ENCODE measurements around the gene ANTXR1.
"Not testable (repeated sequence)": the region's sequence is repeated elsewhere in the genome, so short reads cannot be mapped to it uniquely, and the experiment has no call there.

ANTXR1 gene

DNA sequence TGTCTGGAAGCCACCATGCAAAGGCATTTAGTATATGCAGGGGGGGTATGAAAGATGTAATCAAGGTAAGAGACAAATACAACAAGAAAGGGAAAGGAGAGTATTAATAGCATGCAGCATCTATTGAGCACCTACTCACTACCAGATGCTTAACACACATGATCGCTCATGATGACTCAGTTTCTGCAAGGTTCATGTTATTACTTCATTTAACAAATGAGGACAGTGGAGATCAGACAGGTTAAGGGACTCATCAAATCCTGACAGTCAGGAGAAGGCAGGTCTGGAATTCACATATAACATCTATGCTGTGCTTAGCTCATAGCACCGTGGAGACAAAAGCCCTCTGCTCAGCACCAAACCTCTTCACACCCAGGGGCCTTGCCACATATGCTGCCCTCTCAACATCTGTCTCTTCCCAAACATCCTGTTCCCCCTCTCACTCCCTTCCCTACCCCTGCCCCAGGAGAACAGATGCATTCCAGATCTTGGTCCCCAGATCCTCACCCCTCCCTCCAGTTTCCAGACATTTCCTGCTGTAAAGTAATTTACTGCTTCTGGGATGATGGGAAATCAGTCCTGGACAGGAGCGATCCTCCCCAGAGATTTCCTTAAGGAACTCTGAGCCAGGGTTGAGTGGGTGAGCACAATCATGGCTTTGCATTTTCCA, 155.3 kb downstream of the ANTXR1 start:
- no peak for DNase-seq

DNA sequence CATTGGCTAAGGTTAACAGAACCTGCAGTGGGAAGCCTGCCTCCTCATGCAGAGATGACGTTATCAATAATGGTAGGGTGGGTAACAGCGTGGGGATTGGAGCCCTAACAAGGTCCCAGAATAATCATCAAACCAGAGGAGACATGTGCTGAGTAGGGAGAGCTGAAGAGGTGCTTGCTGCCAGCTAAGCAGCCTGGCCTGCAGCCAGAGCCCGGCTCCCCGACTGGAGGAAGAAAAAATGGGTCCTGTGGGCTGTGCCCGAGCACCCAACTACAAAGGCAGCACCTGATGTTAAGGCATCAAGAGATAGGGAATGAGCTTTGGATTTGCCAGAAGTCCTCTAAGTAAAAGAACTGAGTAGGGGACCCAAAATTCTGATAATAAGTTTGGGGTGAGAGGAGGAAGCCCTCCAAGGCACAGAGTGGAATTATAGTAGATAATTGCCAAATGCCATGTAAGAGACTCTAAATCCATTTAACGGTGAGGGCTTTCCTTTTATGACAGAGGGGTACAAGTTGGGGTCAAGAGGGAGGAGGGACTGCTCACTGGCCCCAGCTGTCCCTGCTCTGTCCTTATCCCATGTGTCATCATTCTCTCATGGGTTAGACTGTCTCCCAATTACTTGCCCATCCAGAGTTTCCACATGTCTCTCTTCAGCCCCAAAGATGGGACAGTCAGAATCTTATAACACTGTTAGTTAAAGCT, 156.1 kb downstream of the ANTXR1 start:
- no peak for DNase-seq

DNA sequence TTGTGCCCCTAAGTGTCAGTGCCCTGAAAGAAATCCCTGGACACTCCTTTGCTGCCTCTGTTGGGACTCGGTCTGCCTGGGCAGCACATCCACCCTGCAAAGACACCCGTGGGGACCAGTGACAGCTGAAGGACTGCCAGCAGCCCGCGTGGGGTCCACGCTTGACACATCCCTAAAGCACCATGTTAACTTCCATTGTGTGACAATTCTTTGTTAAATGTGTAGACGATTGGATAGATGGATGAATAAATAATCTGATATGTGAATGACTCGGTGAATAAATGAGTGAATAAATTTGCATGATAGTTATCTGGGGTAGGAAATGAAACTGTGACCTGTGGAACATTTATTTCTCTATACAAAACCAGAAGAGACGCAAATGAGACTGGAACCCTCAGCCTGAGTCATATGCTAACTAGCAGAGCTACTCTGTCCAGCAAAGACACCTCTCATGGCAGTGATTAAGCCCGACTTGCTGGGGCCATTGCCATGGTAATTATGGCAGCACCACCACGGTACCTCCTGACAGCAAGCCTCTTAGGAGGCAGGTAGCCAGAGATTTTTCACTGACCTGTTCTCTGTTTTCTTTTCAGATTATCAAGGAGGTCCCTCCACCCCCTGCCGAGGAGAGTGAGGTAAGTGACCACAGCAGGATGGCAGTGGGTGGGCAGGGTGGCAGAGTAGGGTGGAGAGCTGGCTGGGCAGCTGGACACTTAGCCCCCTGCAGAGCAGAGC, 156.8 kb downstream of the ANTXR1 start:
- no peak for DNase-seq

- DNase-seq, result no peak
Measured at GRCh38 chr2:69170661-69171060, 157.7 kb downstream of the ANTXR1 start.

DNA sequence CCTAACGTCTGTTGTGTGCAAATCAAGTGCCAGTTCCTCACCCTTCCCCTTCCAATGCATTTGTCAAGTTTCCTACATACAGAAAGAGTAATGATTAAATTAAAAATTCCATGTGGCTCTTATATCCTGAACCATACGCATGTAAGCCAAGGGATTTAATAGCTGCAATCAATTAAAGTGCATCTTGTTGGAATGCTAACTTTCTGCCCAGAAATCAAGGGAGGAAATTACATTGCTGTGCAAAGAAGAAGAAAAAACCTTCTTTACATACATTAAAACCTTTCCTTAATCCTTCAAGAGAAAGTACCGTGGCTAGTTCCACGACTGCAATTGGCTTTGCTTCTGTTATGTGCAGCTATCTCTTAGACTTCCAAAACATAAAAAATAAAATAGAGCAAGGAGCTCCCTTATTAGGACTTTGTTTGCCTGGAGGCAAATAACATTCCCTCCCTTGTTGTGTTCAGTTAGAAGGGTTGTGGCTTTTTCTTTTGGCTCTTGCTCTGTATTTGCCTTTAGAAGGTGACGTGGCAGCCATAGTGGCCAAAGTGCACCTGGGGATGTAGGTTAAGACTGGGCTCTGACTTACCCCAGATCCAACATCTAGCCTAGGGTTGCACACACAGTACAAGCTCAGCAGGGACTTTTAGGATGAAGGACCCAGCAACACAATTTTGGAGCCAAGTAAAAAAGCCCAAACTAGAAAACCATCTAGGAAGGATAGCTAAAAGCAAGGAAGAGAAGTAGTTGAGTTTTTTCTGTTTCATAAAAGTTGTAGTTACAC, 158.3 kb downstream of the ANTXR1 start:
- DNase-seq, result peak; percentile 45

DNA sequence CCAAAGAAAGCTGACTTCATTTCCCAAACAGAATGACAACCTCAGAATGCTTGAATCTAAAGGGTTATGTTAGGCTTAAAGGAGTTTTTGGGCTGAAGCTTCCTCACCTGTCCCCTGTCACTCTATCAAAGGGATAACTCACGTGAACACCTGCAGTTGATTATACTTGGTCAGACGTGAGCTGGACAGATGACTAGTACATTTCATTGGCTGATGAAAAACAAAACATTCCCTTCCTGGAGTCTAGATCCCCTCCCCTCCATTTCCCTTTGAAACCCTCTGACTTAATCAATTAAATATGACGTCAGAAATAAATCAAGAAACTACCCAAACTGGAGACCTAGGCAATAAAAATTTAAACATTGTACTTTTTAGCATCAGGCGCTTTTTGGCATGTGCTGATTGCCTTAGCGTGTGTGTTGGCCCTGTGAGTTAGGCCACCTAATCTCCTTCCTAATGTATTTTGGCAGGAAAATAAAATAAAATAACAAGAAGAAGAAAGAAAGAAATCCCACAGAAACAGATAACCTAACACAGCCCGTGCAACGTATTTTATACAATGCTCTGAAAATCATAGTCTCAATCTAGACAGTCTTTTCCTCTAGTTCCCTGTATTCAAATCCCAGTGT, 159.0 kb downstream of the ANTXR1 start:
- DNase-seq, result no peak

- no peak for DNase-seq
Measured at GRCh38 chr2:69173706-69174105, 160.7 kb downstream of the ANTXR1 start.

GRCh38 chr2:69174211-69174610, 161.2 kb downstream of the ANTXR1 start:
- not testable (repeated sequence) for DNase-seq

DNA sequence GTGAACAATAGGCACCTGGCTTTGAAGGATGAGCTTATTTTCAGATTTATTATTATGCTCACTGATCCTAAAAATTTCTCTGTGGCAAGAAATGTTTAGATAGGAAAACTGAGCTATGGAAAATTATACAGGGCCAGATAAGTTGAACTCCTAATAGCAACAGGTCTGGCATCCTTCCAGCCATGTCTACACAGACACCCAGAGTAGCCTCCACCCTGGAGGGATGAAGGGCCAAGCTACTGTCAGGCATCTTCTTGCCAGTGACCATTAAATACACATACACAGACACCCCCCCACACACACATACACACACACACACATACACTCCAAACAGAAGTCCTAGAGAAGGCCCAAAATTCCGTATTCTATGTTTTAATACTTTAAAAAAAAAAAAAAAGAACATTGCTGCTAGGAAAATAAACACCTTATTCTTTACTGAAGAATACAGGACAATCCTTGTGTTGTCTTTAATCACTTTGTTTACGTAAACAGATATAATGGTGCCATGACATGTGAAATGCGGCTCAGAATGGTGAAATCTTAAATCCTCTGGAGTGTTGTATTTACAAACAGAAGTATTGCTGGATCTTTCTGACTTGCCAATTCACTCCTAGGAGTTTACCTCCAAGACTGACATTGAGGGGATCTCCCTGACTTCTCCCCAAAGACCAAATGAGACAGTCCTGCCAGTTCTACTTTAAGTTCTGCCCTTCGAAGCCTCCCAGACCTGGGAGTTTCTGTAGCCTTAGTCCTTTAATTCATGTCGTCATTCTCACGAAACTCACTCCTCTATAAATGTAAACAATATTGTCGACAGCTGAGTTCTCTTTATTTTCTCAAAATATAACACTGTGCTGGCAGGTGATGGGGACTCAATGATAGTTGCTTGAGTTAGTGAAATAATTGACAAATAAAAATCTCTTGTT, 163.1 kb downstream of the ANTXR1 start:
- no peak for DNase-seq

DNA sequence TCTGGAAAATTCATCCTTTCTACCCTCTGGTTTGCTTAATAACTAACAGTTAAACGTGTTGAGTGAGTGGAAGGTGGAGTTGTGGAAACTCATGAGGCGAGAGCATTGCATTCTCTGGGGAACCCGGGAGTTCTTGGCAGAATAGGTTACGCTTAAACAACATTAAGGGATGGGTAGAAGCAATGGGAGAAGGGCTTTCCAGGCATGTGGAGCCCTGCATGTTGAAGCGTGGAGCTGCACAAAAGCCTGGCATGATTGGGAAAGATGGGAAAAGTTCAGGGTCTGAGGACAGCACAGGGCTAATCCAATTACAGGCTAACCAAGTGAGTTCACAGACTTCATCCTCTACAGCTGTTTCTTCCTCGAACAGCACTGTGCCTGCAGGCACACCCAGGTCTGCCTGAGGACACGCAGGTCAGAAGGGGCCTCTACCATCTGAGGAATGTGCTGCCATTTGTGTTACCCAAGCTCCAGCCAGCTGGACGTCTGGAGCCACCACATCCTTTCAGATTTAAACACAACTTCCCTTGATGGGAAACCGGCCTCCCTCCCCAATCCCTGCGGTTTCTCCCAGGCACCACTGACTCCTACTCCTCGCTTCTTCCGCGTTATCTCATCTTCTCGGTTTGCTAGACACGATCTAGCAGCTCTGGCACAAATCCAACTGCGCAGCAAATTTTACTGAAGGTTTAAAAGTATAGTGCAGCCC, 164.2 kb downstream of the ANTXR1 start:
- peak; percentile 72 for DNase-seq

- peak; percentile 58 for DNase-seq
Measured at GRCh38 chr2:69177785-69178636, 165.0 kb downstream of the ANTXR1 start.

DNA sequence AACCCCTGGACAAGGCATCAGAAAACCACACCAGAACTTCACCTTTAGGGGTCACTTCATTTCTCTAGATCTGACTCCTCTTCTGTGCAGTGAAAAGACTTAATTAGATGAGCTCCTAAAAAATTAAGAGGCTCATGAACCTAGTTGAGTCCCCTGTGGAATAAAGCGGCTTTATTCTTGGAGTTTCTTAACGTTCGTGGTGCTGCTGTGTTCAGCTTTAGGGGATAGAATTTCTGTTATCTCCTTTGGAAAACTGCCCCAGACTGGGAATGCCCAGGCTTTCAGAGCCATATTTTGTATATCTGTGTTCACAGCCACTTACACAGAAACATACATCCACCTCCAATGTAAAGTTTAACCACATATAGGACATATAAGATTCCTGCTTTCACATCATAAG, 165.8 kb downstream of the ANTXR1 start:
- no peak for DNase-seq

GRCh38 chr2:69180227-69180626, 167.2 kb downstream of the ANTXR1 start:
- no peak for DNase-seq

DNA sequence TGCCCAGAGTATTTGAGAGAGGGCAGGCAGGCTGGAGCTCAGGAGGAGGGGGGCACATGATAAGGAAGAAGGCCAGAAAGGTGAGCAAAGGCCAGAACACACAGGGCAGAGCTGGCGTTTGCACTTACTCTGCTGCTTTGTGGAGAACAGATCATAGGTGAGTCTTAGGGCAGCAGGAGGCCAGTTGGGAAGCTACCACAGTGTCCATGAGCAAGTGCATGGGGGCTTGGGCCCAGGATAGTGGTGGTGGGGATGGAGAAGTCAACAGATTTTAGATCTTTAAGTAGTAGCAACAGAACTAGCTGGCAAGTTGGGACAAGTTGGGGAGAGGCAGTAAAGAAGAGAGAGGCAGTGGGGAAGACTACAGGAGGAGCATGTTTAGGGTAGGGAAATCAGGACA, 168.0 kb downstream of the ANTXR1 start:
- DNase-seq, result no peak

DNA sequence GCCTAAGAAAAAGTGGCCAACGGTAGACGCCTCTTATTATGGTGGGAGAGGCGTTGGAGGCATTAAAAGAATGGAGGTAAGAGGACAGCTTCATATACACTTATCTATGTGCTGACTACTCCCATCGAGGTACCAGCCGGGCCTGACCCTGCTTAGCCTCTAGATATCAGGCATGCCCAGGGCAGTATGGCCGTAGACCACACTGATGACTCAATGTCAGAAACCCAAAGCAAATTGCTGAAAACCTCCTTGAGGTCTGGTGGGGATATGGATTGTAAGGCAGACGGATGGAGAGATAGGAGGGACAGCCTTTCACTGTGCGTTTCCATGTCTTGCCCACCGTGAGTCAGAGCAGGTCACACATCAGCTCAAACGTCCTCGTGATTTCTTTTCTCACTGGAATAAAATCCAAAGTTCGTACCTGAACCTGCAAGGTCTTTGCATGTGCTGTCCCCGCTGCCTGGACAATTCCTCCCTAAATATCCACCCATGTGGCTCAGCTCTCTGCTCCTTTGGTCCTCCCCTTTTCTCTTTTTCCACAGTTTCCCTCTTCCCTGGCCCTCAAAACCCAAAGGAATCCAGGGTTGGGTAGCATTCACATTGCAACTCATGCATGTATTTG, 168.9 kb downstream of the ANTXR1 start:
- no peak for DNase-seq

DNA sequence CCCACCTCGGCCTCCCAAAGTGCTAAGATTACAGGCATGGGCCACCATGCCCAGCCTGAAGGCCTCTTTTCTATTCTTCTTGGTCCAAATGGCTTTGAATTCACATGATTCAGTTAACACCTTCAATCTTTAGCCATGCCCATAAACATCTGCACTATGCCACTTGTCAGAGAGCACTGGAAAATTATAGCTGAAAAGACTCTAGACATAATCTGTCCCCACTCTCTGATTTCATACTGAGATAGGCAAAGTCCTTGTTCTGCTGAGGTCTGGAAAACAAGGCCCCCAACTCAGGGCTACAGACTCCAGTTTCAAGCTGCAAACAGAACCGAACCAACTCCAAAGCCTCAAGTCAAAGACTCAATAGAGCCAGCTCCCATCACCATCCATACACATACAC, 170.7 kb downstream of the ANTXR1 start:
- DNase-seq, result no peak

DNA sequence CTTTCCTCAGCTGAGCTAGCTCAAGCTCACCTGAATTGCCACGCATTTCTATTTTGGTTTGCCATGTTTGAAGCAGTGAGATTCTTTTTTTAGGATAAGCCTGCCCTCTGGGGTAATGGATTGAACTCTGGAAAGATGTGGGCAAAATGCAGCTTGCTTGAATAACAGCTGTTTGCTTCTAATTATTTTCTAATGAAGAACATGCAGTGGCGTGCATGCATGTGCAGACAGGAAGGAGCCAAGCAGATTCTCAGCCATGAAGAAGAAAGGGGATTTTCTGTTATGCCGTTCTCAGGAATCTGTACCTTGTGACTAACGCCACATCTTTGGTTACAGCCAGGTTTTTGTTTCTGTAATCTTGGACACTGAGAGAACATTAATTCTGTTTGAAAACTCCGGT, 171.2 kb downstream of the ANTXR1 start:
- DNase-seq, result peak; percentile 57

DNA sequence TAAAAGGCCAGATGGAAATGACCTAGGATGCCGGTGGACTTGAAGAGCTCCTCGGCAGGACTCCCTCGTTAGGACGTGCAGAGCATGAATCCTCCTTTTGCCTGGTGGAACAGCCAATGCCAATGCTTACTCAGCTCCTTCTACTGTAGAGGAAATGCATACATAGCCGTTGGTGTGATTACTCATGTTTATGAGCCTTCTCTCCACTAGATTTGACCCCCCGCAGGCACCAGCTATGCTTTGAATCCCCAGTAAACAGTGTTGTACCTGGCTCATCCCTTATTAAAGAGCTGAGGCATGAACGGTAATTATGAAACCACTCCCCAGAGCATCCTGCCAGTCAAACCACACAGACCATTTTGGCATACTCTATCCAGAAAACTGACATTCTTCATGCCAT, 172.8 kb downstream of the ANTXR1 start:
- no peak for DNase-seq

GRCh38 chr2:69186614-69187013, 173.6 kb downstream of the ANTXR1 start:
- DNase-seq, result no peak
